Measurements from ENCODE around the gene MOSPD3. TPM values are rescaled to one million over a fixed set of nuclear protein-coding genes. Genes with fewer than 3 reads are reported as not detected.

The MOSPD3 gene
- total and polyA plus RNA-seq, 2 experiments from 2014 or later = 8.8 to 44.4 TPM

DNA sequence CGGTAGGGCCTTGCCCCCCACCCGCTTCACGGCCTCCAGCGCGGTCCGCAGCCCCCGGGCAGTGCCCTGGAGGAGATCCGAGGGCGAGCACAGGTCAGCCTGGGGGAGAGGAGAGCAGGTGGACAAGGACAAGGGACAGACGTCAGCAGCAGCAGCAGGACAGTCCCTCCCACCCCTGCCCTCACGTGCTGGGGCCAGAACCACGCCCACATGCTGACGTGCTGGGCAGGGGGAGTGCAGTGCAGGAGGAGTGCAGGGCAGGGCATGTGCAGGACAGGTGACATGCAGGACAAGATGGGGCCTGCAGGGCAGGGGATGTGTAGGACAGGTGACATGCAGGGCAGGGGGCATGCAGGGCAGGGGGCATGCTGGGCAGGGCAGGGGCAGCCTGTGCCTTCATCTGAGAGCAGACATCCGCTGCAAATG, 37.1 kb upstream of the MOSPD3 start:
- Histone ChIP-seq H3K9me2 (replicated peaks; ENCODE audit: insufficient read depth) (no peaks in the 10 kb centered on the region), H2AFZ (no peak overlapping the region), H3K27me3 (no peaks in the 10 kb centered on the region), H4K20me1 (ENCODE audit: insufficient read depth, poor library complexity, severe bottlenecking) (no peaks in the 10 kb centered on the region), H3K36me3 (replicated peaks; ENCODE audit: insufficient read depth, low read depth) (no peaks in the 10 kb centered on the region), H3K9me3 (ENCODE audit: low read depth) (no peaks in the 10 kb centered on the region), H3K4me3 (no peak overlapping the region), H3K79me2 (no peaks in the 10 kb centered on the region), H3K27ac (no peak overlapping the region), H3K4me1 (ENCODE audit: insufficient read depth) (peaks cover 26% of the 10 kb centered on the region), H3K4me2 (no peak overlapping the region)
- WGBS (ENCODE audit: low lambda C conversion rate, missing lambda C conversion rate) = 84% methylated on average over 12 of the region's 14 CpGs
- DNase-seq (ENCODE audit: low spot score) = no peak
- TF ChIP-seq CTCF (IDR thresholded peaks at IDR 0.05; ENCODE audit: poor library complexity) (no peak), EZH2phosphoT487 (IDR thresholded peaks at IDR 0.05; ENCODE audit: low read depth, severe bottlenecking, unreplicated experiment) (no peak), EZH2 (IDR thresholded peaks at IDR 0.05; ENCODE audit: borderline replicate concordance) (no peak)

DNA sequence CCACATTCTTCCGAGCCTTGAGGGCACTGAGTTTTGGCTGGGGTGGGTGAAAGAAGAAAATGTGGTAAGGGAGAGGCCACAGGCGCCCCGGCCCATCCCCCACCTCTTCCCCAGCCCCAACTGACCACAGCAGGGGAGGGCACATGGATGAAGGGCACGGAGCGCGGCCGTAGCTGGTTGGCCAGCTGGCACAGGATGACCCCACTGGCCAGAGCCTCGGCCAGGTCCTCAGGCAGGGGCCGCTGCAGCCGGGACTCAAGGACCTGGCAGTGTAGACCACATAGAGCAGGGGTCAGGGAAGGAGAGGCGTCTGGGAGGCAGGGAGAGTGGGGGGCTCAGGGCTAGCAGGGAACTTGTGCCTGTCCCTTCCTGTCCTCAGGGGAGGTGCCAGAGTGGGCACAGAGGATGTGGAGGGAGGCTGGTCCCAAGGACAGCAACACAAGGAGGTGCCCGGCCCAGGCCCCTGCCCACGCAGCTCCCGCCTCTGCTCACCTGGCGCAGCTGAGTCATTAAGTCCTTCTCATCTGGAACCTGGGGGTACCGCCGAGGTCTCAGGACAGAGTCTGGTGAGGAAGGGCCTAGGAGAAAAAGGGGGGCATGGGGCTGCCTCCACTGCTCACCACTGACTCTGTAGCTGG, 36.5 kb upstream of the MOSPD3 start:
- no peak overlapping the region for H3K27ac ChIP-seq
- H3K4me3 ChIP-seq = no peak overlapping the region
- 95% methylated on average over 15 of the region's 17 CpGs for WGBS (ENCODE audit: low lambda C conversion rate, missing lambda C conversion rate)
- H3K9me3 ChIP-seq (ENCODE audit: low read depth) = no peaks in the 10 kb centered on the region
- no peaks in the 10 kb centered on the region for H4K20me1 ChIP-seq (ENCODE audit: insufficient read depth, poor library complexity, severe bottlenecking)
- peaks cover 5% of the 10 kb centered on the region for H3K79me2 ChIP-seq
- no peaks in the 10 kb centered on the region for H3K9me2 ChIP-seq (replicated peaks; ENCODE audit: insufficient read depth)
- H3K4me2 ChIP-seq = no peak overlapping the region
- no peaks in the 10 kb centered on the region for H3K27me3 ChIP-seq
- no peak overlapping the region for H2AFZ ChIP-seq
- H3K4me1 ChIP-seq (ENCODE audit: insufficient read depth) = peaks cover 19% of the 10 kb centered on the region
- no peak for DNase-seq (ENCODE audit: low spot score)
- TF ChIP-seq EZH2phosphoT487 (IDR thresholded peaks at IDR 0.05; ENCODE audit: low read depth, severe bottlenecking, unreplicated experiment) = no peak
- TF ChIP-seq EZH2 (IDR thresholded peaks at IDR 0.05; ENCODE audit: borderline replicate concordance) = no peak
- TF ChIP-seq CTCF (IDR thresholded peaks at IDR 0.05; ENCODE audit: poor library complexity) = no peak
- no peaks in the 10 kb centered on the region for H3K36me3 ChIP-seq (replicated peaks; ENCODE audit: insufficient read depth, low read depth)

- Histone ChIP-seq H3K9me3 (ENCODE audit: low read depth) (no peaks in the 10 kb centered on the region), H3K27ac (no peak overlapping the region), H2AFZ (no peak overlapping the region), H3K27me3 (no peaks in the 10 kb centered on the region), H4K20me1 (ENCODE audit: insufficient read depth, poor library complexity, severe bottlenecking) (no peaks in the 10 kb centered on the region), H3K79me2 (peaks cover 10% of the 10 kb centered on the region), H3K4me2 (no peak overlapping the region), H3K4me1 (ENCODE audit: insufficient read depth) (peaks cover 13% of the 10 kb centered on the region), H3K9me2 (replicated peaks; ENCODE audit: insufficient read depth) (no peaks in the 10 kb centered on the region), H3K36me3 (replicated peaks; ENCODE audit: insufficient read depth, low read depth) (no peaks in the 10 kb centered on the region), H3K4me3 (no peak overlapping the region)
- 97% methylated on average over 13 of the region's 13 CpGs for WGBS (ENCODE audit: low lambda C conversion rate, missing lambda C conversion rate)
- TF ChIP-seq EZH2phosphoT487 (IDR thresholded peaks at IDR 0.05; ENCODE audit: low read depth, severe bottlenecking, unreplicated experiment) (no peak), EZH2 (IDR thresholded peaks at IDR 0.05; ENCODE audit: borderline replicate concordance) (no peak), CTCF (IDR thresholded peaks at IDR 0.05; ENCODE audit: poor library complexity) (no peak)
- DNase-seq (ENCODE audit: low spot score) = no peak
These were observed 35.9 kb upstream of the MOSPD3 start for GRCh38 chr7:100576384-100576993.
